Jurkat, Clone E6-1 (cell line): ENCODE measurements around the gene AQP12B. TPM values are rescaled to one million over a fixed set of nuclear protein-coding genes. Genes with fewer than 3 reads are reported as not detected.
"Not testable (repeated sequence)": the region's sequence is repeated elsewhere in the genome, so short reads cannot be mapped to it uniquely, and the experiment has no call there.

Source experiments
- DNase-seq: peaks from one replicate; pipeline ENCODE4 v3.0.0-alpha.2; 2011; ENCODE audit warnings: low read depth, low spot score
- H3K4me3 ChIP-seq: 2 replicates; pipeline ENCODE4 v1.5.1; 2011; ENCODE audit warnings: mild to moderate bottlenecking, low read length, control low read depth, moderate library complexity
- polyA plus RNA-seq: library from polyadenylated mRNA; unstranded; fragments of >200 nt; gene quantifications from one replicate; pipeline ENCODE4 v1.2.1, GENCODE V29; 2012; ENCODE audit warnings: missing spikeins; ENCODE audit not compliant: insufficient read length, insufficient read depth

The AQP12B gene
- polyA plus RNA-seq = not detected

GRCh38 chr2:240682431-240683224 is at the start of gene AQP12B:
Gene AQP12B (minus strand): TSS chr2:240682885. CDS start chr2:240682837, 48 bp downstream.
- not testable (repeated sequence) for H3K4me3 ChIP-seq, DNase-seq

GRCh38 chr2:240732184-240732583 is 49.5 kb upstream of the AQP12B start:
- no peak overlapping the region for H3K4me3 ChIP-seq
- no peak for DNase-seq

GRCh38 chr2:240731178-240731545 is 48.5 kb upstream of the AQP12B start:
- no peak for DNase-seq
- H3K4me3 ChIP-seq = no peak overlapping the region

- H3K4me3 ChIP-seq = no peak overlapping the region
- no peak for DNase-seq
Observed at GRCh38 chr2:240730501-240731177, 48.0 kb upstream of the AQP12B start.

GRCh38 chr2:240728827-240729226 is 46.1 kb upstream of the AQP12B start:
- DNase-seq = no peak
- no peak overlapping the region for H3K4me3 ChIP-seq

GRCh38 chr2:240728361-240728760 is 45.7 kb upstream of the AQP12B start:
- DNase-seq = no peak

GRCh38 chr2:240727913-240728312 is 45.2 kb upstream of the AQP12B start:
- DNase-seq = no peak
- no peak overlapping the region for H3K4me3 ChIP-seq

More at GRCh38 chr2:240728361-240728760, 45.7 kb upstream of the AQP12B start:
- H3K4me3 ChIP-seq = no peak overlapping the region

- DNase-seq = no peak
- H3K4me3 ChIP-seq = no peak overlapping the region
Observed at GRCh38 chr2:240727439-240727838, 44.8 kb upstream of the AQP12B start.

GRCh38 chr2:240726876-240727275 is 44.2 kb upstream of the AQP12B start:
- H3K4me3 ChIP-seq = no peak overlapping the region
- no peak for DNase-seq

- no peak for DNase-seq
Observed at GRCh38 chr2:240725671-240726070, 43.0 kb upstream of the AQP12B start.

GRCh38 chr2:240725266-240725665 is 42.6 kb upstream of the AQP12B start:
- no peak for DNase-seq
- H3K4me3 ChIP-seq = no peak overlapping the region

More at GRCh38 chr2:240725671-240726070, 43.0 kb upstream of the AQP12B start:
- no peak overlapping the region for H3K4me3 ChIP-seq

GRCh38 chr2:240724431-240724830 is 41.7 kb upstream of the AQP12B start:
- DNase-seq = no peak
- H3K4me3 ChIP-seq = no peak overlapping the region

GRCh38 chr2:240723851-240724250 is 41.2 kb upstream of the AQP12B start:
- no peak for DNase-seq
- H3K4me3 ChIP-seq = no peak overlapping the region

- no peak for DNase-seq
- H3K4me3 ChIP-seq = no peak overlapping the region
Observed at GRCh38 chr2:240722796-240723735, 40.4 kb upstream of the AQP12B start.

- no peak overlapping the region for H3K4me3 ChIP-seq
- no peak for DNase-seq
Observed at GRCh38 chr2:240722376-240722775, 39.7 kb upstream of the AQP12B start.

- no peak overlapping the region for H3K4me3 ChIP-seq
- DNase-seq = no peak
Observed at GRCh38 chr2:240721596-240722180, 39.0 kb upstream of the AQP12B start.

- no peak overlapping the region for H3K4me3 ChIP-seq
- DNase-seq = no peak
Observed at GRCh38 chr2:240720686-240721595, 38.3 kb upstream of the AQP12B start.
